ENCODE measurements around the gene CPNE8.

DNA sequence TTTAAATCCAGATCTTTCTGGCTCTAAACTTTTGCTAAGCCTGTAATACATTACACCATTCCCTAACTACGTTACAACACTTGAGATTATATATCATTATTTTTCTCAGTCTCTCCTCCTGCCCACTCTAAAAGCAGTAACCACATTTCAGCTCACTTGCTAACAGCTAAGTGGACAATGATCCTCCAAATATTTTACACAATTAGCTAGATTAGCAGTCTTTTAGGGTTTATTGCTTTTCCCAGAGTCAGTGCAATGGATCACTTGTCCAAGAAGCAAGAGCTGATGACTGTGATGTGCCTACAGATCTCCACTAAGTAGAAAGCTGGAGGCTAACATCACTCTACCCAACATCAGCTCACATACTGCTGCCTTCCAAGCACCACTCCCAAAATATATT, 17.6 kb downstream of the CPNE8 start:
- no peak for TF ChIP-seq POLR2AphosphoS5 (IDR thresholded peaks at IDR 0.05; ENCODE audit: low read depth, low read length)
- no peak for TF ChIP-seq POLR2A (IDR thresholded peaks at IDR 0.05; ENCODE audit: low read depth, low read length)
- TF ChIP-seq TAF1 (IDR thresholded peaks at IDR 0.05; ENCODE audit: borderline replicate concordance, low read depth, low read length) = no peak

All from GM12892 (cell line).